Heart left ventricle (tissue), 13 donors: ENCODE data around the gene SFN.

Source experiments
- CTCF ChIP-seq, 12 donors: fragments of 200-600 bp; sonication (generic) in 4 of 12; IDR thresholded peaks; one replicate each; pipeline versions ENCODE4 v1.5.0 to v1.8.0; 2018 to 2022; ENCODE audit warnings: antibody characterized with exemption in 12 of 12, mild to moderate bottlenecking in 5 of 12
- POLR2A ChIP-seq, 2 donors: fragments of 450-650 bp; IDR thresholded peaks; one replicate each; pipeline ENCODE4 v1.6.1; 2017; ENCODE audit warnings: antibody characterized with exemption in 2 of 2, mild to moderate bottlenecking in 2 of 2, moderate library complexity in 2 of 2
- donor health status: ischemic (EF 13 %, LVEDD 7.1; RV severe dilation, severe dysfunction).
- donor health status: DM: no; HTN: yes; CAD: no.
- donor health status: DM: no; HTN: no; CAD: no.
- donor health status: ischemic (EF 25% LVEDD 6.9; RV normal size, moderate dysfunction).
- donor health status: ischemic (EF 25% LVEDD 5.7; RV mildly dilated, moderate dysfunction).
- donor health status: ischemic (EF 35%, LVEDD 5.7; RV mildly dilated, moderate dysfunction).
- donor health status: nonischemic (EF 11% LVEDD 7.7; RV severe dilation, severe dysfunction).
- donor health status: DM: yes; HTN: yes; CAD: no.
- donor health status: PGD.
- donor health status: ischemic (EF 29% LVEDD 5.4; RV normal size, mild dysfunction).
- donor health status: nonischemic (EF 23%, LVEDD 6.1; RV moderate dilation, normal function).

DNA sequence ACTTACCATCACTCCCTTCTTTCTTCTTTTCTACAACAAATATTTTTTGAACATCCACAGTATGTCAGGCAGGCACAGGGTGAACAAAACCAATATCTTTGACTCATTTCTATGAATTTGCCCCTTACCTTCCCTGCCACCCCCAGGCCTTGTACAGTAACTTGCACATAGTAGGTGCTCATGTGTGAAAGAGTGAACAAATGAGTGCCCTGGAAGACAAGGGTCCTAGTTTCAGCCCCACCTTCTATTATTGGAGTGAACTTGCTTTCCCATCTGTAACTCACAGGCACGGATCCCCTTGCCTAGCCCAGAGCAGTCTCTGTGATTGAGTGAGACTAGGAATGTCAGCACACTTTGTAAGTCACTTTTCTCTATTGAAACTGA lies 23.6 kb upstream of the SFN start:
- TF ChIP-seq CTCF (IDR thresholded peaks at IDR 0.05) (no peak), POLR2A (IDR thresholded peaks at IDR 0.05) (no peak)
